ENCODE results near the gene TAS1R1. TPM values are rescaled to one million over a fixed set of nuclear protein-coding genes. Genes with fewer than 3 reads are reported as not detected.

Gene TAS1R1
- total and polyA plus RNA-seq, 2 experiments from 2014 or later, result not detected

DNA sequence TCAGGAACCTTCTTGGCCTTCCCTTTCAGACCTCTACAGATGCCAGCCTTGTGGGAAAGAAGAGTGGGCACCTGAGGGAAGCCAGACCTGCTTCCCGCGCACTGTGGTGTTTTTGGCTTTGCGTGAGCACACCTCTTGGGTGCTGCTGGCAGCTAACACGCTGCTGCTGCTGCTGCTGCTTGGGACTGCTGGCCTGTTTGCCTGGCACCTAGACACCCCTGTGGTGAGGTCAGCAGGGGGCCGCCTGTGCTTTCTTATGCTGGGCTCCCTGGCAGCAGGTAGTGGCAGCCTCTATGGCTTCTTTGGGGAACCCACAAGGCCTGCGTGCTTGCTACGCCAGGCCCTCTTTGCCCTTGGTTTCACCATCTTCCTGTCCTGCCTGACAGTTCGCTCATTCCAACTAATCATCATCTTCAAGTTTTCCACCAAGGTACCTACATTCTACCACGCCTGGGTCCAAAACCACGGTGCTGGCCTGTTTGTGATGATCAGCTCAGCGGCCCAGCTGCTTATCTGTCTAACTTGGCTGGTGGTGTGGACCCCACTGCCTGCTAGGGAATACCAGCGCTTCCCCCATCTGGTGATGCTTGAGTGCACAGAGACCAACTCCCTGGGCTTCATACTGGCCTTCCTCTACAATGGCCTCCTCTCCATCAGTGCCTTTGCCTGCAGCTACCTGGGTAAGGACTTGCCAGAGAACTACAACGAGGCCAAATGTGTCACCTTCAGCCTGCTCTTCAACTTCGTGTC, 23.7 kb downstream of the TAS1R1 start:
- Histone ChIP-seq H3K36me3 (ENCODE audit: low read depth) (no peaks in the 10 kb centered on the region), H3K79me2 (ENCODE audit: insufficient read depth) (peaks cover 37% of the 10 kb centered on the region), H4K20me1 (ENCODE audit: insufficient read depth) (no peaks in the 10 kb centered on the region), H3K4me2 (ENCODE audit: unreplicated experiment) (peak overlapping the region; percentile 94), H3F3A (ENCODE audit: insufficient read depth) (no peaks in the 10 kb centered on the region), H3K27me3 (replicated peaks; ENCODE audit: insufficient read depth) (no peaks in the 10 kb centered on the region), H3K9me3 (ENCODE audit: low read depth) (no peaks in the 10 kb centered on the region), H3K27ac (peak overlapping the region; percentile 88), H3K4me1 (ENCODE audit: insufficient read depth) (peaks cover 9% of the 10 kb centered on the region; the same call in 1 of the 2 replicates), H3K4me3 (peak overlapping the region; percentile 81; the same call in 1 of the 2 replicates), H3K9ac (peak overlapping the region; percentile 92), H3K9me2 (ENCODE audit: insufficient read depth) (no peaks in the 10 kb centered on the region), H2AFZ (peak overlapping the region; percentile 92)
- WGBS, 2 experiments (ENCODE audit: low coverage in 1 of 2, low lambda C conversion rate in 2 of 2, missing lambda C conversion rate in 2 of 2), result 90 to 94% methylated on average over 14 of the region's 14 CpGs
- DNase-seq, result no peak
- in situ Hi-C loops (cut with MboI), result no loop called here
- TF ChIP-seq EZH2phosphoT487 (IDR thresholded peaks at IDR 0.05; ENCODE audit: insufficient read depth, low read depth) (no peak), EZH2 (IDR thresholded peaks at IDR 0.05; ENCODE audit: insufficient read depth, poor library complexity, severe bottlenecking) (no peak)

DNA sequence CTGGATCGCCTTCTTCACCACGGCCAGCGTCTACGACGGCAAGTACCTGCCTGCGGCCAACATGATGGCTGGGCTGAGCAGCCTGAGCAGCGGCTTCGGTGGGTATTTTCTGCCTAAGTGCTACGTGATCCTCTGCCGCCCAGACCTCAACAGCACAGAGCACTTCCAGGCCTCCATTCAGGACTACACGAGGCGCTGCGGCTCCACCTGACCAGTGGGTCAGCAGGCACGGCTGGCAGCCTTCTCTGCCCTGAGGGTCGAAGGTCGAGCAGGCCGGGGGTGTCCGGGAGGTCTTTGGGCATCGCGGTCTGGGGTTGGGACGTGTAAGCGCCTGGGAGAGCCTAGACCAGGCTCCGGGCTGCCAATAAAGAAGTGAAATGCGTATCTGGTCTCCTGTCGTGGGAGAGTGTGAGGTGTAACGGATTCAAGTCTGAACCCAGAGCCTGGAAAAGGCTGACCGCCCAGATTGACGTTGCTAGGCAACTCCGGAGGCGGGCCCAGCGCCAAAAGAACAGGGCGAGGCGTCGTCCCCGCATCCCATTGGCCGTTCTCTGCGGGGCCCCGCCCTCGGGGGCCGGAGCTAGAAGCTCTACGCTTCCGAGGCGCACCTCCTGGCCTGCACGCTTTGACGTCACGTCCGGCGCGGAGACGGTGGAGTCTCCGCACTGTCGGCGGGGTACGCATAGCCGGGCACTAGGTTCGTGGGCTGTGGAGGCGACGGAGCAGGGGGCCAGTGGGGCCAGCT, 24.4 kb downstream of the TAS1R1 start, which contains the start of gene ZBTB48:
TSS of gene ZBTB48 (plus strand) at position 621 of the 745 bp plus-strand sequence. CDS start 616 bp downstream, outside the sequence.
- peaks cover 44% of the 10 kb centered on the region for H3K79me2 ChIP-seq (ENCODE audit: insufficient read depth)
- peak within 1 kb of the TSS; percentile 81 for H3K4me3 ChIP-seq
- WGBS, 2 experiments (ENCODE audit: low coverage in 1 of 2, low lambda C conversion rate in 2 of 2, missing lambda C conversion rate in 2 of 2), result 15 to 18% methylated on average over 52 to 57 of the region's 58 CpGs
- peak; percentile 100 for DNase-seq
- H3K9me2 ChIP-seq (ENCODE audit: insufficient read depth), result no peaks in the 10 kb centered on the region
- peak within 1 kb of the TSS; percentile 94 for H3K4me2 ChIP-seq (ENCODE audit: unreplicated experiment)
- no peaks in the 10 kb centered on the region for H3K36me3 ChIP-seq (ENCODE audit: low read depth)
- H3K4me1 ChIP-seq (ENCODE audit: insufficient read depth), result peaks cover 9% of the 10 kb centered on the region; the same call in 1 of the 2 replicates
- H3K9me3 ChIP-seq (ENCODE audit: low read depth), result no peaks in the 10 kb centered on the region
- H3F3A ChIP-seq (ENCODE audit: insufficient read depth), result no peaks in the 10 kb centered on the region
- H3K27ac ChIP-seq, result peak within 1 kb of the TSS; percentile 88
- no peaks in the 10 kb centered on the region for H3K27me3 ChIP-seq (replicated peaks; ENCODE audit: insufficient read depth)
- peak within 1 kb of the TSS; percentile 92 for H2AFZ ChIP-seq
- H4K20me1 ChIP-seq (ENCODE audit: insufficient read depth), result no peaks in the 10 kb centered on the region
- peak within 1 kb of the TSS; percentile 92 for H3K9ac ChIP-seq
- in situ Hi-C loops (cut with MboI), result no loop called here
- no peak for TF ChIP-seq EZH2 (IDR thresholded peaks at IDR 0.05; ENCODE audit: insufficient read depth, poor library complexity, severe bottlenecking)
- TF ChIP-seq EZH2phosphoT487 (IDR thresholded peaks at IDR 0.05; ENCODE audit: insufficient read depth, low read depth), result no peak

DNA sequence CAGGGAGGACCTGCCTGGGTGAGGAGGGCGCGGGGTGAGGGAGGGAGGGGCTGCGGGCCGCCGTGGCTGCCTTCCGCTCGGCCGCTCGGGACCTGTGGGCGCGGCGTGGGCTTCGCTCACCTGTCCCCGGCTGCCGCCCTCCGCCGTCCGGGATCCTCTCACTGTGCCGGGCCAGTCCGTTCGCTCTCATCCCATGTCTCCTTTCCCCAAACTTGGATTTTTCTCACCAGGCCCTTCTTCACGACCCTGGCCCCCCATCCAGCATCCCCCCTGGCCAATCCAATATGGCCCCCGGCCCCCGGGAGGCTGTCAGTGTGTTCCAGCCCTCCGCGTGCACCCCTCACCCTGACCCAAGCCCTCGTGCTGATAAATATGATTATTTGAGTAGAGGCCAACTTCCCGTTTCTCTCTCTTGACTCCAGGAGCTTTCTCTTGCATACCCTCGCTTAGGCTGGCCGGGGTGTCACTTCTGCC, 25.0 kb downstream of the TAS1R1 start:
- Histone ChIP-seq H3K9me2 (ENCODE audit: insufficient read depth) (no peaks in the 10 kb centered on the region), H3K4me1 (ENCODE audit: insufficient read depth) (peaks cover 9% of the 10 kb centered on the region; the same call in 1 of the 2 replicates), H3K9me3 (ENCODE audit: low read depth) (no peaks in the 10 kb centered on the region), H3K27ac (peak overlapping the region; percentile 52), H4K20me1 (ENCODE audit: insufficient read depth) (no peaks in the 10 kb centered on the region), H3K27me3 (replicated peaks; ENCODE audit: insufficient read depth) (no peaks in the 10 kb centered on the region), H3K36me3 (ENCODE audit: low read depth) (no peaks in the 10 kb centered on the region), H3K79me2 (ENCODE audit: insufficient read depth) (peaks cover 46% of the 10 kb centered on the region), H3K9ac (peak overlapping the region; percentile 92), H3F3A (ENCODE audit: insufficient read depth) (no peaks in the 10 kb centered on the region), H3K4me2 (ENCODE audit: unreplicated experiment) (peak overlapping the region; percentile 85), H2AFZ (peak overlapping the region; percentile 85), H3K4me3 (peak overlapping the region; percentile 81)
- TF ChIP-seq EZH2phosphoT487 (IDR thresholded peaks at IDR 0.05; ENCODE audit: insufficient read depth, low read depth) (no peak), EZH2 (IDR thresholded peaks at IDR 0.05; ENCODE audit: insufficient read depth, poor library complexity, severe bottlenecking) (no peak)
- in situ Hi-C loops (cut with MboI), result no loop called here
- WGBS, 2 experiments (ENCODE audit: low coverage in 1 of 2, low lambda C conversion rate in 2 of 2, missing lambda C conversion rate in 2 of 2), result 0 to 1% methylated on average over 7 to 18 of the region's 30 CpGs
- no peak for DNase-seq
